ENCODE measurements around the gene LGR6. TPM values are rescaled to one million over a fixed set of nuclear protein-coding genes. Genes with fewer than 3 reads are reported as not detected.

LGR6 gene
- total and polyA plus RNA-seq, 10 of the 15 experiments (the other 5 are each of a cell fraction or from before 2014, with no cell fraction given): not detected

- no TSS peak for BruUV-seq (replicated peaks)
- H3K79me2 ChIP-seq (ENCODE audit: control insufficient read depth, insufficient read depth, low read length): no peaks in the 10 kb centered on the region
- ChIA-PET CTCF (interaction anchor here (0.5 to 3.9 kb wide), 5 partner anchors 36 to 1165 kb away, joined by 3 to 21 read pairs (median 4); partner anchors contain the start of gene LGR6), RAD21 (ENCODE audit: unreplicated experiment) (interaction anchor here (1.5 kb wide), 1 partner anchor 79 kb away, joined by 4 read pairs; the partner anchor contains the start of gene LGR6), SMC1A (ENCODE audit: uncharacterized antibody, unreplicated experiment) (interaction anchor here (2.7 kb wide), 1 partner anchor 42 kb away, joined by 15 read pairs; no protein-coding TSS in a partner anchor), POLR2A (no interaction called here)
- H3K4me2 ChIP-seq (ENCODE audit: control insufficient read depth, insufficient read depth): no peak overlapping the region
- no peak overlapping the region for H2AFZ ChIP-seq (ENCODE audit: control insufficient read depth, low read depth, low read length)
- peaks cover 2% of the 10 kb centered on the region in 2 experiments; a peak in 2 of 4 replicates for H3K27me3 ChIP-seq (replicated peaks in 1 of 2; ENCODE audit: control insufficient read depth in 2 of 2, insufficient read depth in 2 of 2, low read length in 1 of 2)
- no peak for FAIRE-seq
- no peak for DNase-seq (ENCODE audit: low read depth, low spot score)
- in situ Hi-C loops (cut with MboI) (no loop called here), intact Hi-C loops (cut with micrococcal nuclease; ENCODE audit: unreplicated experiment) (loop anchor here (10.0 kb wide), 1 partner anchor 77 kb away; the partner anchor contains the start of gene LGR6)
- no peak for ATAC-seq
- no peaks in the 10 kb centered on the region for H3K9me3 ChIP-seq (replicated peaks; ENCODE audit: control insufficient read depth, insufficient read depth, low read length)
- no peaks in the 10 kb centered on the region for H4K20me1 ChIP-seq (ENCODE audit: control insufficient read depth, insufficient read depth)
- no peak overlapping the region for H3K9ac ChIP-seq (ENCODE audit: control insufficient read depth, insufficient read depth, low read length)
- H3K27ac ChIP-seq (ENCODE audit: control insufficient read depth, insufficient read depth): no peak overlapping the region
- no peaks in the 10 kb centered on the region for H3K36me3 ChIP-seq (ENCODE audit: control insufficient read depth in 2 of 2, insufficient read depth in 2 of 2, low read length in 1 of 2)
- 33% methylated on average over 8 of the region's 8 CpGs for WGBS (ENCODE audit: insufficient coverage, insufficient replicate concordance, low lambda C conversion rate, missing lambda C conversion rate)
- H3K4me3 ChIP-seq: no peak overlapping the region
- H3K4me1 ChIP-seq (ENCODE audit: control insufficient read depth, insufficient read depth, low read length): no peaks in the 10 kb centered on the region
- no peak for TF ChIP-seq TBL1XR1 (IDR thresholded peaks at IDR 0.05; ENCODE audit: low read depth, low read length)
- TF ChIP-seq SMAD1 (IDR thresholded peaks at IDR 0.05; ENCODE audit: low read depth, partially characterized antibody): no peak
- TF ChIP-seq ZSCAN29 (IDR thresholded peaks at IDR 0.05): no peak
- TF ChIP-seq EZH2 (IDR thresholded peaks at IDR 0.05; ENCODE audit: borderline replicate concordance, control insufficient read depth, low read depth, low read length): no peak
- TF ChIP-seq RELA (IDR thresholded peaks at IDR 0.05; ENCODE audit: borderline replicate concordance, partially characterized antibody): no peak
- TF ChIP-seq POU2F2 (IDR thresholded peaks at IDR 0.05; ENCODE audit: borderline replicate concordance, low read depth, low read length): no peak
- no peak for TF ChIP-seq EED (IDR thresholded peaks at IDR 0.05; ENCODE audit: low read depth)
- no peak for TF ChIP-seq ATF3 (IDR thresholded peaks at IDR 0.05; ENCODE audit: borderline replicate concordance, extremely low read depth, low read depth, low read length)
- no peak for TF ChIP-seq IKZF2 (IDR thresholded peaks at IDR 0.05)
- no peak for TF ChIP-seq JUNB (IDR thresholded peaks at IDR 0.05)
- no peak for TF ChIP-seq CREM (IDR thresholded peaks at IDR 0.05; ENCODE audit: low read depth)
- no peak for TF ChIP-seq CEBPZ (IDR thresholded peaks at IDR 0.05; ENCODE audit: low read depth, low read length)
- no peak for TF ChIP-seq KLF5 (IDR thresholded peaks at IDR 0.05; ENCODE audit: partially characterized antibody)
- TF ChIP-seq, protein P1, sequence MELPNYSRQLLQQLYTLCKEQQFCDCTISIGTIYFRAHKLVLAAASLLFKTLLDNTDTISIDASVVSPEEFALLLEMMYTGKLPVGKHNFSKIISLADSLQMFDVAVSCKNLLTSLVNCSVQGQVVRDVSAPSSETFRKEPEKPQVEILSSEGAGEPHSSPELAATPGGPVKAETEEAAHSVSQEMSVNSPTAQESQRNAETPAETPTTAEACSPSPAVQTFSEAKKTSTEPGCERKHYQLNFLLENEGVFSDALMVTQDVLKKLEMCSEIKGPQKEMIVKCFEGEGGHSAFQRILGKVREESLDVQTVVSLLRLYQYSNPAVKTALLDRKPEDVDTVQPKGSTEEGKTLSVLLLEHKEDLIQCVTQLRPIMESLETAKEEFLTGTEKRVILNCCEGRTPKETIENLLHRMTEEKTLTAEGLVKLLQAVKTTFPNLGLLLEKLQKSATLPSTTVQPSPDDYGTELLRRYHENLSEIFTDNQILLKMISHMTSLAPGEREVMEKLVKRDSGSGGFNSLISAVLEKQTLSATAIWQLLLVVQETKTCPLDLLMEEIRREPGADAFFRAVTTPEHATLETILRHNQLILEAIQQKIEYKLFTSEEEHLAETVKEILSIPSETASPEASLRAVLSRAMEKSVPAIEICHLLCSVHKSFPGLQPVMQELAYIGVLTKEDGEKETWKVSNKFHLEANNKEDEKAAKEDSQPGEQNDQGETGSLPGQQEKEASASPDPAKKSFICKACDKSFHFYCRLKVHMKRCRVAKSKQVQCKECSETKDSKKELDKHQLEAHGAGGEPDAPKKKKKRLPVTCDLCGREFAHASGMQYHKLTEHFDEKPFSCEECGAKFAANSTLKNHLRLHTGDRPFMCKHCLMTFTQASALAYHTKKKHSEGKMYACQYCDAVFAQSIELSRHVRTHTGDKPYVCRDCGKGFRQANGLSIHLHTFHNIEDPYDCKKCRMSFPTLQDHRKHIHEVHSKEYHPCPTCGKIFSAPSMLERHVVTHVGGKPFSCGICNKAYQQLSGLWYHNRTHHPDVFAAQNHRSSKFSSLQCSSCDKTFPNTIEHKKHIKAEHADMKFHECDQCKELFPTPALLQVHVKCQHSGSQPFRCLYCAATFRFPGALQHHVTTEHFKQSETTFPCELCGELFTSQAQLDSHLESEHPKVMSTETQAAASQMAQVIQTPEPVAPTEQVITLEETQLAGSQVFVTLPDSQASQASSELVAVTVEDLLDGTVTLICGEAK (IDR thresholded peaks at IDR 0.05; ENCODE audit: borderline replicate concordance): no peak
- no peak for TF ChIP-seq SIN3A (IDR thresholded peaks at IDR 0.05; ENCODE audit: low read depth, low read length)
- TF ChIP-seq HDGF (IDR thresholded peaks at IDR 0.05): no peak
- TF ChIP-seq TCF3 (IDR thresholded peaks at IDR 0.05; ENCODE audit: borderline replicate concordance, insufficient read depth, low read depth, low read length): no peak
Observed at GRCh38 chr1:202272103-202272845, 78.7 kb downstream of the LGR6 start.
